ENCODE measurements around the gene ERICH6.

ERICH6 gene

DNA sequence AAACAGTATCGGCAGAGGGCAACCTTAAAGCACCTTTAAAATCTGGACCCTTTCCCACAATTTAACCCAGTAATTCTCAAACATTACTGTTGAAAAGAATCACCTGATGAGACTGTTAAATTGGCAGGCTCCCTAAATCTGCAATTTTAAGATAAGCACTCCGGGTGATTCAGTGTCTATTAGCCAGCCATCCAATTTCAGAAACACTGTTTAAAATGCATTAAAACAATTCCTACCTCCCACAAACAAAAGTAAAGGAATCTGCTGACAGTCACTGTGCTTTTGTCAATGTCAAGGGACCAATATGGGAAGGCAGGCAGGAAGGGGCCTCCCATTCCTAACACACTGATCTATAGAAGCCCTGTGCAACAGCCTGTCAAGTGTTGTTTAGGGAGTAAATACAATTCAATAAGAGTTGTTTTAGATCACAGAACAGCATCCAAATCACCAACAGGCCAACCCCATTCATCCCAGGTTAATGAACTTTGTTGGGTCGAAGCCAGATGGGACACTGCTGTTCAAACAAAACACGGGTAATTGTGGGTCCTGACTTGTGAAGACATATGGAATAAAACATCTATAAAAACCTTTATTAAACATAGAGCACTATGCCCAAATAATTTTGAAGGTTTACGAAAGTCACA lies 37.9 kb upstream of the ERICH6 start:
- H3K79me2 ChIP-seq (ENCODE audit: insufficient read depth, low read length) = peaks cover 39% of the 10 kb centered on the region
- H4K20me1 ChIP-seq (ENCODE audit: low read depth, low read length) = no peaks in the 10 kb centered on the region; the same call in 1 of the 2 replicates
- H3K36me3 ChIP-seq (ENCODE audit: low read length) = no peaks in the 10 kb centered on the region
- H2AFZ ChIP-seq (ENCODE audit: low read depth, low read length, severe bottlenecking) = no peak overlapping the region
- H3F3A ChIP-seq (ENCODE audit: insufficient read depth) = peaks cover 9% of the 10 kb centered on the region; the same call in 1 of the 2 replicates
- TF ChIP-seq, protein P1, sequence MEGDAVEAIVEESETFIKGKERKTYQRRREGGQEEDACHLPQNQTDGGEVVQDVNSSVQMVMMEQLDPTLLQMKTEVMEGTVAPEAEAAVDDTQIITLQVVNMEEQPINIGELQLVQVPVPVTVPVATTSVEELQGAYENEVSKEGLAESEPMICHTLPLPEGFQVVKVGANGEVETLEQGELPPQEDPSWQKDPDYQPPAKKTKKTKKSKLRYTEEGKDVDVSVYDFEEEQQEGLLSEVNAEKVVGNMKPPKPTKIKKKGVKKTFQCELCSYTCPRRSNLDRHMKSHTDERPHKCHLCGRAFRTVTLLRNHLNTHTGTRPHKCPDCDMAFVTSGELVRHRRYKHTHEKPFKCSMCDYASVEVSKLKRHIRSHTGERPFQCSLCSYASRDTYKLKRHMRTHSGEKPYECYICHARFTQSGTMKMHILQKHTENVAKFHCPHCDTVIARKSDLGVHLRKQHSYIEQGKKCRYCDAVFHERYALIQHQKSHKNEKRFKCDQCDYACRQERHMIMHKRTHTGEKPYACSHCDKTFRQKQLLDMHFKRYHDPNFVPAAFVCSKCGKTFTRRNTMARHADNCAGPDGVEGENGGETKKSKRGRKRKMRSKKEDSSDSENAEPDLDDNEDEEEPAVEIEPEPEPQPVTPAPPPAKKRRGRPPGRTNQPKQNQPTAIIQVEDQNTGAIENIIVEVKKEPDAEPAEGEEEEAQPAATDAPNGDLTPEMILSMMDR (IDR thresholded peaks at IDR 0.05; ENCODE audit: insufficient read depth, low read length, poor library complexity, severe bottlenecking) = no peak
- no peak for TF ChIP-seq EZH2phosphoT487 (conservative IDR thresholded peaks at IDR 0.05; ENCODE audit: low read length)
- H3K4me3 ChIP-seq (ENCODE audit: insufficient read depth, low read length, poor library complexity, severe bottlenecking) = no peak overlapping the region
- H3K9ac ChIP-seq (ENCODE audit: low read length) = no peak overlapping the region
- H3K27ac ChIP-seq (ENCODE audit: low read depth, low read length) = no peak overlapping the region
- H3K9me3 ChIP-seq (ENCODE audit: insufficient read depth, low read length) = no peaks in the 10 kb centered on the region
- no peak overlapping the region for H3K4me2 ChIP-seq (ENCODE audit: low read depth, low read length, poor library complexity, severe bottlenecking)
- no peaks in the 10 kb centered on the region for H3K9me2 ChIP-seq (replicated peaks; ENCODE audit: insufficient read depth, low read length)
- no peaks in the 10 kb centered on the region for H3K27me3 ChIP-seq (ENCODE audit: low read length)

DNA sequence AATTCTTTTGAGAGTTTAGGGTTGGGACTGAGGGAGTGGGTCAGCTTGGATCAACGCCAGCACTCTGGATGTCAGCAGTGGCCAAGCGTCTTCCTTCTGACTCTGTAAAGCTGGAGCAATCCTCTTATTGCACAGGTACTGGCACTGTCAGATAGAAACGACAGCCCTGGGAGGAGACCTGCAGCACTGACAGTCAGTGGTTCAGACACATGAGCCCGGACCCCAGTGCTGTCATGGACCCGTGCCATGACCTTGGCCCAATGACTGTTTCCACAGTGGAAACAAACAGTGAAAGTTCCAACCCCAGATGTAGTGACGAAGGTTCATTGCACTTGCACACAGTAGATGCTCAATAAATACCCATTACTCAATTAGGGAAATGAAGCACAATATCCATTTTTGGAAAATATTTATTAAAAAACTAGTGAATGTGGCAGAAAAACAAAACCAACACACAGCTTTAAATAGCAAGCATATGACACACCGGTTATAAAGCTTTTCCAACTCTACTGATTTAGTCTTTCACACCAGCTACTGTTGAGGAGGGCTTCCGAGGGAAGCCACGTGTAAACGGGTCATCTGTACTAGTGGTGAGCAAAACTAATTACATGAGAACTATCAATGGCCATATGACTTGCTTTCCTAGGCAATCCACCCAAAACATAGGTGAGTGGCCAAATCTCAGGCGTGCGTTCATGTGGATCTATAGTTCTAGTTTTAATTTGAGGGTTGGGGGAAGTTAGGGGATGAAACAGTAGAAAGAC lies 37.2 kb upstream of the ERICH6 start:
- Histone ChIP-seq H4K20me1 (ENCODE audit: low read depth, low read length) (no peaks in the 10 kb centered on the region; the same call in 1 of the 2 replicates), H2AFZ (ENCODE audit: low read depth, low read length, severe bottlenecking) (no peak overlapping the region), H3K9me3 (ENCODE audit: insufficient read depth, low read length) (no peaks in the 10 kb centered on the region)

DNA sequence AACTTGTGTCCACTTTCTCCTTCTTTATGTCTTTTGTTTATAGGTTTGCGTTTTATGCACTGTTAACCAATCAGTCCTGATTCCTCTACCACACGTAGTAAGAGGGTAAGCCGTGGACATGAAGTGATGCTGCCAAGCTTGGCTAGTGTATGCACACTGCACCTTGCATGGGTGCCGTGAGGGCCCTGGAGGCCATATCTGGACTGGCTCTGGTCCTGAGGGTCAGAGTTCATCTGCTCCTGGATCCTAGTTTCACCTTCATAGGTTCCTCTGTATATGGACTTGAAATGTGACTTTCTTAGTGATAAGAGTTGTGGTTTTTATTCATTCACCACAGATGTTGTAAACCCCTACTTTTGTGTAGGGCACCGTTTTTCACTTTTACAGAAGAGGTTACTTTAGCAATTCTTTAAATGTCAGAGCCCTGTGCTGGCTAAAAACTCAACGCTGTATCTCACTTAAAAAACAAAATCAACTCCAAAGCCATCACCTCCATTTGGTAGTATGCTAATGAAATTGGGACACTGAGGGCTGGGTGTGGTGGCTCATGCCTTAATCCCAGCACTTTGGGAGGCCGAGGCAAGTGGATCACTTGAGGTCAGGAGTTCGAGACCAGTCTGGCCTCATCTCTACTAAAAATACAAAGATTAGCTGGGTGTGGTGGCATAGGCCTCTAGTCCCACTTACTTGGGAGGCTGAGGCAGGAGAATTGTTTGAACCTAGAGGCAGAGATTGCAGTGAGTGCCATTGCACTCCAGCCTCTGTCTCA lies 36.3 kb upstream of the ERICH6 start:
- Histone ChIP-seq H3K4me3 (ENCODE audit: insufficient read depth, low read length, poor library complexity, severe bottlenecking) (peak overlapping the region; percentile 16), H2AFZ (ENCODE audit: low read depth, low read length, severe bottlenecking) (no peak overlapping the region), H3K27me3 (ENCODE audit: low read length) (no peaks in the 10 kb centered on the region), H4K20me1 (ENCODE audit: low read depth, low read length) (no peaks in the 10 kb centered on the region; the same call in 1 of the 2 replicates), H3F3A (ENCODE audit: insufficient read depth) (peaks cover 9% of the 10 kb centered on the region; the same call in 1 of the 2 replicates), H3K9ac (ENCODE audit: low read length) (peak overlapping the region; percentile 3; the same call in 1 of the 2 replicates), H3K79me2 (ENCODE audit: insufficient read depth, low read length) (peaks cover 25% of the 10 kb centered on the region), H3K27ac (ENCODE audit: low read depth, low read length) (peak overlapping the region; percentile 60), H3K36me3 (ENCODE audit: low read length) (no peaks in the 10 kb centered on the region), H3K9me3 (ENCODE audit: insufficient read depth, low read length) (no peaks in the 10 kb centered on the region), H3K9me2 (replicated peaks; ENCODE audit: insufficient read depth, low read length) (no peaks in the 10 kb centered on the region), H3K4me2 (ENCODE audit: low read depth, low read length, poor library complexity, severe bottlenecking) (peak overlapping the region; percentile 56)
- TF ChIP-seq, protein P1 (IDR thresholded peaks at IDR 0.05; ENCODE audit: insufficient read depth, low read length, poor library complexity, severe bottlenecking) = no peak
- no peak for TF ChIP-seq EZH2phosphoT487 (conservative IDR thresholded peaks at IDR 0.05; ENCODE audit: low read length)

More for the DNA sequence above, 37.2 kb upstream of the ERICH6 start:
- peaks cover 9% of the 10 kb centered on the region; the same call in 1 of the 2 replicates for H3F3A ChIP-seq (ENCODE audit: insufficient read depth)
- H3K79me2 ChIP-seq (ENCODE audit: insufficient read depth, low read length) = peaks cover 32% of the 10 kb centered on the region
- no peak for TF ChIP-seq EZH2phosphoT487 (conservative IDR thresholded peaks at IDR 0.05; ENCODE audit: low read length)
- TF ChIP-seq, protein P1 (IDR thresholded peaks at IDR 0.05; ENCODE audit: insufficient read depth, low read length, poor library complexity, severe bottlenecking) = no peak
- H3K27me3 ChIP-seq (ENCODE audit: low read length) = no peaks in the 10 kb centered on the region
- H3K27ac ChIP-seq (ENCODE audit: low read depth, low read length) = no peak overlapping the region
- no peaks in the 10 kb centered on the region for H3K9me2 ChIP-seq (replicated peaks; ENCODE audit: insufficient read depth, low read length)
- H3K9ac ChIP-seq (ENCODE audit: low read length) = no peak overlapping the region
- no peak overlapping the region for H3K4me3 ChIP-seq (ENCODE audit: insufficient read depth, low read length, poor library complexity, severe bottlenecking)
- H3K36me3 ChIP-seq (ENCODE audit: low read length) = no peaks in the 10 kb centered on the region
- H3K4me2 ChIP-seq (ENCODE audit: low read depth, low read length, poor library complexity, severe bottlenecking) = peak overlapping the region; percentile 56

Measured in SU-DHL-6 (cell line).